Measurements from ENCODE around the gene TXLNG.
"Not testable (repeated sequence)": the region's sequence is repeated elsewhere in the genome, so short reads cannot be mapped to it uniquely, and the experiment has no call there.

GRCh38 chrX:16779815-16780214 is 6.5 kb upstream of the TXLNG start:
- not testable (repeated sequence) for TF ChIP-seq E2F4 (CRISPR knock-in tag; IDR thresholded peaks at IDR 0.05; ENCODE audit: borderline replicate concordance, low read depth); NFYB (CRISPR knock-in tag; conservative IDR thresholded peaks at IDR 0.05; ENCODE audit: low read depth); CBFB (CRISPR knock-in tag; IDR thresholded peaks at IDR 0.05; ENCODE audit: low read depth); GRHL2 (CRISPR knock-in tag; IDR thresholded peaks at IDR 0.05; ENCODE audit: insufficient replicate concordance, severe bottlenecking); NR1H2 (CRISPR knock-in tag; IDR thresholded peaks at IDR 0.05)

All from WTC11 (cell line).